ENCODE measurements around the gene UBN2. TPM values are rescaled to one million over a fixed set of nuclear protein-coding genes. Genes with fewer than 3 reads are reported as not detected.

UBN2 gene
- total RNA-seq, 1 donor from 2014 or later: 30.1 TPM

DNA sequence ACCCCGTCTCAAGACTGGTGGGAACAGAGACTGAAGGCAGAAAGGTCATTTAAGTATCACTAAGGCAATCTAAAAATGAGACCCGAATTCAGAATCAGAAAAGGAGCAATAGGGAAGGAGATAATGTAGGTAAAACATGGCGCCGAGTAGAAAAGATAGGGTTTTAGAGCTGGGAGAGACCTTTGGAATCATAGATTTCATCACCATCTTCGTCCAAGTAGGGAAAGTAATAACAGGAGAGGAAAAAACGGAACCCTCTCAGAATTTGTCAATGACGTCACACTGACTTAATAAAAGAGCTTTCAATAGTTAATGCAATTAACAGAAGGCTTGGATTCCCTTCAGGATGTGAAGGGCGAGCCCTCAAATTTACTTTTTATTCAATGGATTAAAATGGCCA lies 1.0 kb upstream of the UBN2 start:
- no peaks in the 10 kb centered on the region for H3K9me3 Mint-ChIP-seq
- TF ChIP-seq, protein P1, sequence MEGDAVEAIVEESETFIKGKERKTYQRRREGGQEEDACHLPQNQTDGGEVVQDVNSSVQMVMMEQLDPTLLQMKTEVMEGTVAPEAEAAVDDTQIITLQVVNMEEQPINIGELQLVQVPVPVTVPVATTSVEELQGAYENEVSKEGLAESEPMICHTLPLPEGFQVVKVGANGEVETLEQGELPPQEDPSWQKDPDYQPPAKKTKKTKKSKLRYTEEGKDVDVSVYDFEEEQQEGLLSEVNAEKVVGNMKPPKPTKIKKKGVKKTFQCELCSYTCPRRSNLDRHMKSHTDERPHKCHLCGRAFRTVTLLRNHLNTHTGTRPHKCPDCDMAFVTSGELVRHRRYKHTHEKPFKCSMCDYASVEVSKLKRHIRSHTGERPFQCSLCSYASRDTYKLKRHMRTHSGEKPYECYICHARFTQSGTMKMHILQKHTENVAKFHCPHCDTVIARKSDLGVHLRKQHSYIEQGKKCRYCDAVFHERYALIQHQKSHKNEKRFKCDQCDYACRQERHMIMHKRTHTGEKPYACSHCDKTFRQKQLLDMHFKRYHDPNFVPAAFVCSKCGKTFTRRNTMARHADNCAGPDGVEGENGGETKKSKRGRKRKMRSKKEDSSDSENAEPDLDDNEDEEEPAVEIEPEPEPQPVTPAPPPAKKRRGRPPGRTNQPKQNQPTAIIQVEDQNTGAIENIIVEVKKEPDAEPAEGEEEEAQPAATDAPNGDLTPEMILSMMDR (conservative IDR thresholded peaks at IDR 0.05): no peak
- DNase-seq (ENCODE audit: low read depth, low spot score): no peak
- H3K4me1 Mint-ChIP-seq: peaks cover 32% of the 10 kb centered on the region
- H3K4me3 Mint-ChIP-seq: peak overlapping the region; percentile 99
- H3K27me3 Mint-ChIP-seq (ENCODE audit: low read depth): peaks cover 22% of the 10 kb centered on the region
- H3K27ac Mint-ChIP-seq (ENCODE audit: unreplicated experiment): no peak overlapping the region
- peaks cover 3% of the 10 kb centered on the region for H3K36me3 Mint-ChIP-seq (ENCODE audit: low read depth)

DNA sequence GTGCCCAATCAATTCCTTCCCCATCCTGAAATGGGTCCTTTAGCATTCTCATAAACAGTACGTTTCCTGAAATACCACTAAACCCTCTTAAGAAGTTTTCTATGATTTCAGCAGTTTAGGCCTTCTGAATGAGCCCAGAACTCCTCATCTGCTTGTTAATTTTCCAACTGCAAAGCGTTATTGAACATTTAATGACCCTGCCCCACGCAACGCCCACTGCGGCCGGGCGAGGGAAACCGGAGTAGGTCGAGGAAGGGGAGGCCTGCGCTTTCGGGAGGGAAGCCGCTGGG lies 608 bp upstream of the UBN2 start:
- no peaks in the 10 kb centered on the region for H3K9me3 Mint-ChIP-seq
- no peak for DNase-seq (ENCODE audit: low read depth, low spot score)
- peak overlapping the region; percentile 59 for H3K27ac Mint-ChIP-seq (ENCODE audit: unreplicated experiment)
- TF ChIP-seq, protein P1 (conservative IDR thresholded peaks at IDR 0.05): no peak
- peak overlapping the region; percentile 99 for H3K4me3 Mint-ChIP-seq
- peaks cover 22% of the 10 kb centered on the region for H3K27me3 Mint-ChIP-seq (ENCODE audit: low read depth)
- H3K36me3 Mint-ChIP-seq (ENCODE audit: low read depth): peaks cover 3% of the 10 kb centered on the region
- peaks cover 32% of the 10 kb centered on the region for H3K4me1 Mint-ChIP-seq

DNA sequence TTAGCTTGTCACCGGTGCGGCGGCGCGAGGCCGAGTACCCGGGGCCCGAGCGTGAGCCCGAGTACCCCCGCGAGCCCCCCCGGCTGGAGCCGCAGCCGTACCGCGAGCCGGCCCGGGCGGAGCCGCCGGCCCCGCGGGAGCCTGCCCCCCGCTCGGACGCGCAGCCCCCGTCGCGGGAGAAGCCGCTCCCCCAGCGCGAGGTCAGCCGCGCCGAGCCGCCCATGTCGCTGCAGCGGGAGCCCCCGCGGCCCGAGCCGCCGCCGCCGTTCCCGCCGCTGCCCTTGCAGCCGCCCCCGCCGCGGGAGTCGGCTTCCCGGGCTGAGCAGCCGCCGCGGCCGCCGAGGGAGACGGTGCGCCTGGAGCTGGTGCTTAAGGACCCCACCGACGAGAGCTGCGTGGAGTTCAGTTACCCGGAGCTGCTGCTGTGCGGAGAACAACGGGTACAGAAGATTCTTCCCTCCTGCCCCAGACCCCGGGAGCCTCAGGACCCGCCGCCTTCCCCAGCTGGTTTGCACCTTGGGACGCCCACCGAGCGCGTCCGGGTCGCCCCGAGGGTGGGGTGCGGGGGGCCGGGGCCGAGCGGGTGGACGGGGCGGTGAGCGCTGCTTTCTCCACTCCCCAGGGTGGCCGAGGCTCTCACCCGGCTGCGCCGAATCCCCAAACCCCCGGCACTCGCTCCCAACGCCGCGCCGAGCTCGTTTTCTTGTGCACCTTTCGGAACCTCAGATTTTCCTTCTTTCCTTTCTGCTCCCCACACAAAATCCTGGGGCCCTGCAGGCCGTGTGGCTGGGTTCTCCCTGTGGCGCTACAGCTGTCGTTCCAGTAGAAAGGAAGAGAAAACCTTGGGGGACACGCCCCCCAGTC lies 708 bp downstream of the UBN2 start:
- Mint-ChIP-seq H3K4me3 (peak overlapping the region; percentile 99), H3K9me3 (no peaks in the 10 kb centered on the region), H3K36me3 (ENCODE audit: low read depth) (peaks cover 3% of the 10 kb centered on the region)

DNA sequence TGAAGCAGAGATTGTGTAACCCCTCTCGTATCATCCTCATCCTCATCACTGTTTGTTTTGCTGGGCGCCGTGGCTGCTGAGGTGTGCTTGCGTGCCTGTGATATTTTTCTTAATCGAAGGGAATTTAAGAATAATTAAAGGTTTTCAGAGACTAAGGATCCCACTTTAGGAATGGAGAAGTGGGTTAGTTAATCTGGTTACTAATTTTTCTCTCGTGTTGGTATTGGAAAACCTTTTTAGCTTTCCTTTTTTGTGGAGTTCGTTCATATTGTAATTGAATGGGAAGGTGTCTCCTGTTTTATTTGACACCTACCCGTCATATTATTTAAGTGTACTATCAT lies 1.3 kb downstream of the UBN2 start:
- Mint-ChIP-seq H3K4me1 (peaks cover 32% of the 10 kb centered on the region), H3K27me3 (ENCODE audit: low read depth) (peaks cover 22% of the 10 kb centered on the region), H3K4me3 (peak overlapping the region; percentile 93), H3K36me3 (ENCODE audit: low read depth) (peaks cover 3% of the 10 kb centered on the region), H3K27ac (ENCODE audit: unreplicated experiment) (peak overlapping the region; percentile 67), H3K9me3 (no peaks in the 10 kb centered on the region)
- DNase-seq (ENCODE audit: low read depth, low spot score): no peak
- TF ChIP-seq, protein P1 (conservative IDR thresholded peaks at IDR 0.05): no peak

More for the DNA sequence above, 708 bp downstream of the UBN2 start:
- peak overlapping the region; percentile 67 for H3K27ac Mint-ChIP-seq (ENCODE audit: unreplicated experiment)
- peaks cover 32% of the 10 kb centered on the region for H3K4me1 Mint-ChIP-seq
- DNase-seq (ENCODE audit: low read depth, low spot score): peak; percentile 14
- TF ChIP-seq, protein P1 (conservative IDR thresholded peaks at IDR 0.05): no peak
- H3K27me3 Mint-ChIP-seq (ENCODE audit: low read depth): peaks cover 22% of the 10 kb centered on the region

DNA sequence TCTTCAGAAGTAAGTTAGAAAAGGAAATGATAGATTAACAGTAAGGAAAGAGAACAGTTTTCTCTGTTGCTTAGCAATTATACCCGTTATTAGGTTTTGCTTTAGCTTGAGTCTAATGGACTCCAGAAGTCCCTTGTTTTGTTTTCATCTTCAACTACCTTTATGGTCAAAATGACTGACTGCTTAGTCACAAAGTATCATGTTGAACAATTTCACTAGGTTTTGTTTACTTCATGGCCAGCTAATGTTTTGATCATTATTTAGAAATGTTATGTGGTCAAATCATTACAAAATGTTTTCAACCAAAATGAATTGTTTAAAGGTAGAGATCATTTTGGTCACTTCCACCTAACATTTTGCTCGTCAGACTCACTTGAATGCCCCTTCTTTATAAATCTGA lies 1.9 kb downstream of the UBN2 start:
- Mint-ChIP-seq H3K27ac (ENCODE audit: unreplicated experiment) (no peak overlapping the region), H3K36me3 (ENCODE audit: low read depth) (peaks cover 7% of the 10 kb centered on the region), H3K27me3 (ENCODE audit: low read depth) (peaks cover 17% of the 10 kb centered on the region), H3K4me1 (peaks cover 32% of the 10 kb centered on the region), H3K9me3 (no peaks in the 10 kb centered on the region), H3K4me3 (peak overlapping the region; percentile 93)
- DNase-seq (ENCODE audit: low read depth, low spot score): no peak
- TF ChIP-seq, protein P1 (conservative IDR thresholded peaks at IDR 0.05): no peak

Data from neural crest cell (in vitro differentiated cells).